H9 (cell line): Measurements from ENCODE around the gene HYI. TPM values are rescaled to one million over a fixed set of nuclear protein-coding genes. Genes with fewer than 3 reads are reported as not detected.

Experiments
- DNase-seq: peaks from one replicate; pipeline ENCODE4 v3.0.0-alpha.2; 2017
- H2AFZ ChIP-seq: one replicate; pipeline ENCODE4 v1.6.1; 2013; ENCODE audit warnings: mild to moderate bottlenecking, low read length, control low read depth, moderate library complexity
- H2AK5ac ChIP-seq: 2 replicates; pipeline ENCODE4 v1.6.1; 2013; ENCODE audit warnings: low read length, control low read depth, mixed read lengths; ENCODE audit not compliant: insufficient read length
- H2BK120ac ChIP-seq: one replicate; pipeline ENCODE4 v1.6.1; 2013; ENCODE audit warnings: low read depth, mild to moderate bottlenecking, low read length, control low read depth, inconsistent platforms; ENCODE audit not compliant: poor library complexity, severe bottlenecking
- H2BK12ac ChIP-seq: 2 replicates; pipeline ENCODE4 v1.6.1; 2013; ENCODE audit warnings: low read length, control low read depth, mixed read lengths, low read depth; ENCODE audit not compliant: insufficient read length
- H2BK15ac ChIP-seq: 2 replicates; pipeline ENCODE4 v1.6.1; 2013; ENCODE audit warnings: low read depth, low read length, control low read depth
- H2BK20ac ChIP-seq: one replicate; pipeline ENCODE4 v1.6.1; 2013; ENCODE audit warnings: low read depth, mild to moderate bottlenecking, low read length, control low read depth, inconsistent platforms; ENCODE audit not compliant: poor library complexity, severe bottlenecking
- H2BK5ac ChIP-seq: 2 replicates; pipeline ENCODE4 v1.6.1; 2013; ENCODE audit warnings: low read length, control low read depth, mixed read lengths; ENCODE audit not compliant: insufficient read length
- H3K14ac ChIP-seq: 2 replicates; pipeline ENCODE4 v1.6.1; 2013; ENCODE audit warnings: low read length, control low read depth; ENCODE audit not compliant: insufficient read depth
- H3K18ac ChIP-seq: 2 replicates; pipeline ENCODE4 v1.6.1; 2013; ENCODE audit warnings: low read depth, mild to moderate bottlenecking, mixed read lengths, low read length, control low read depth; ENCODE audit not compliant: insufficient read length
- H3K23ac ChIP-seq: 2 replicates; pipeline ENCODE4 v1.6.1; 2013; ENCODE audit warnings: low read length, control low read depth, mixed read lengths, low read depth; ENCODE audit not compliant: insufficient read length
- H3K23me2 ChIP-seq: 2 replicates; pipeline ENCODE4 v1.6.1; 2013; ENCODE audit warnings: low read depth, mild to moderate bottlenecking, mixed read lengths, low read length, control low read depth; ENCODE audit not compliant: insufficient read length, poor library complexity, severe bottlenecking
- H3K27ac ChIP-seq: 2 replicates; pipeline ENCODE4 v1.5.1; 2013; ENCODE audit warnings: low read length, control low read depth, mixed read lengths, low read depth; ENCODE audit not compliant: insufficient read length
- H3K27me3 ChIP-seq: 2 replicates; pipeline ENCODE4 v1.6.1; 2013; ENCODE audit warnings: low read length, control low read depth, inconsistent platforms; ENCODE audit not compliant: insufficient read depth
- H3K4ac ChIP-seq: 2 replicates; pipeline ENCODE4 v1.6.1; 2013; ENCODE audit warnings: low read depth, mild to moderate bottlenecking, control low read depth, inconsistent platforms, low read length, moderate library complexity
- H3K4me1 ChIP-seq: 2 replicates; pipeline ENCODE4 v1.6.1; 2013; ENCODE audit warnings: low read length, control low read depth, inconsistent platforms; ENCODE audit not compliant: insufficient read depth
- H3K4me2 ChIP-seq: 2 replicates; pipeline ENCODE4 v1.6.1; 2013; ENCODE audit warnings: low read length, control low read depth, mixed read lengths; ENCODE audit not compliant: insufficient read length, insufficient read depth
- H3K56ac ChIP-seq: 2 replicates; pipeline ENCODE4 v1.6.1; 2013; ENCODE audit warnings: low read depth, mild to moderate bottlenecking, mixed read lengths, low read length, control low read depth; ENCODE audit not compliant: insufficient read length
- H3K79me1 ChIP-seq: 2 replicates; pipeline ENCODE4 v1.6.1; 2013; ENCODE audit warnings: low read depth, mild to moderate bottlenecking, moderate library complexity, low read length, control low read depth, inconsistent platforms; ENCODE audit not compliant: insufficient read depth, poor library complexity, severe bottlenecking
- H3K79me2 ChIP-seq: 2 replicates; pipeline ENCODE4 v1.6.1; 2013; ENCODE audit warnings: low read length, control low read depth, inconsistent platforms; ENCODE audit not compliant: insufficient read depth
- H3K9ac ChIP-seq: 2 replicates; pipeline ENCODE4 v1.6.1; 2013; ENCODE audit warnings: low read length, control low read depth, mixed read lengths; ENCODE audit not compliant: insufficient read length; ENCODE audit errors: extremely low read depth
- H3K9me3 ChIP-seq: one replicate; pipeline ENCODE4 v1.6.1; 2013; ENCODE audit warnings: low read depth, low read length, inconsistent platforms; ENCODE audit not compliant: control insufficient read depth
- H3T11ph ChIP-seq: one replicate; pipeline ENCODE4 v1.6.1; 2013; ENCODE audit warnings: mild to moderate bottlenecking, low read length, control low read depth, inconsistent platforms
- H4K20me1 ChIP-seq: one replicate; pipeline ENCODE4 v1.6.1; 2013; ENCODE audit not compliant: control insufficient read depth, insufficient read length, insufficient read depth
- H4K5ac ChIP-seq: 2 replicates; pipeline ENCODE4 v1.6.1; 2013; ENCODE audit warnings: low read depth, mild to moderate bottlenecking, mixed read lengths, low read length, control low read depth; ENCODE audit not compliant: insufficient read length
- H4K8ac ChIP-seq: replicated peaks from 2 replicates; pipeline ENCODE4 v1.6.1; 2013; ENCODE audit warnings: low read length, control low read depth, mixed read lengths, low read depth; ENCODE audit not compliant: insufficient read length
- H4K91ac ChIP-seq: 2 replicates; pipeline ENCODE4 v1.6.1; 2013; ENCODE audit warnings: low read depth, mild to moderate bottlenecking, moderate library complexity, mixed read lengths, low read length, control low read depth; ENCODE audit not compliant: insufficient read length
- H3K27ac Mint-ChIP-seq, 3 experiments: 2 replicates in 2 of 3; 3 replicates in 1 of 3; pipeline ENCODE4 v1.8.0; 2020 to 2021; ENCODE audit warnings: mixed read lengths in 3 of 3, mild to moderate bottlenecking in 1 of 3, moderate library complexity in 1 of 3
- H3K27me3 Mint-ChIP-seq: 2 replicates; pipeline ENCODE4 v1.8.0; 2021; ENCODE audit warnings: low read depth, mild to moderate bottlenecking, moderate library complexity, mixed read lengths
- H3K36me3 Mint-ChIP-seq, 3 experiments: 2 replicates in 2 of 3; 3 replicates in 1 of 3; pipeline ENCODE4 v1.8.0; 2020 to 2021; ENCODE audit warnings: low read depth in 3 of 3, mixed read lengths in 3 of 3; ENCODE audit not compliant: insufficient read depth in 1 of 3
- H3K4me1 Mint-ChIP-seq, 2 experiments: 2 replicates each; pipeline ENCODE4 v1.8.0; 2020; ENCODE audit warnings: mixed read lengths in 2 of 2
- H3K4me3 Mint-ChIP-seq, 2 experiments: 2 replicates in 1 of 2; 3 replicates in 1 of 2; pipeline ENCODE4 v1.8.0; 2020 to 2021; ENCODE audit warnings: mild to moderate bottlenecking in 2 of 2, mixed read lengths in 2 of 2, moderate library complexity in 1 of 2
- H3K9me3 Mint-ChIP-seq, 2 experiments: 2 replicates in 1 of 2; 3 replicates in 1 of 2; pipeline ENCODE4 v1.8.0; 2020; ENCODE audit warnings: mild to moderate bottlenecking in 2 of 2, mixed read lengths in 2 of 2, moderate library complexity in 1 of 2
- CTCF ChIP-seq: fragments of 200-600 bp; sonication (generic); conservative IDR thresholded peaks from 3 replicates; pipeline ENCODE4 v1.8.0; 2021; ENCODE audit warnings: antibody characterized with exemption, mild to moderate bottlenecking
- WGBS: extraction: QIAGEN DNeasy Blood & Tissue Kit; methylation state at CpG from one replicate; pipeline ENCODE4 v1.1.7; 2013; ENCODE audit warnings: missing lambda C conversion rate, low lambda C conversion rate, mixed read lengths; ENCODE audit not compliant: insufficient read length; ENCODE audit errors: extremely low coverage; 5-methylcytosine and 5-hydroxymethylcytosine counted together
- total RNA-seq: library from RNA; stranded (reverse); gene quantifications from 2 replicates; pipeline ENCODE4 v1.2.1, GENCODE V29; 2021

Gene HYI
- total RNA-seq, 1 experiment from 2014 or later = 16.1 TPM

DNA sequence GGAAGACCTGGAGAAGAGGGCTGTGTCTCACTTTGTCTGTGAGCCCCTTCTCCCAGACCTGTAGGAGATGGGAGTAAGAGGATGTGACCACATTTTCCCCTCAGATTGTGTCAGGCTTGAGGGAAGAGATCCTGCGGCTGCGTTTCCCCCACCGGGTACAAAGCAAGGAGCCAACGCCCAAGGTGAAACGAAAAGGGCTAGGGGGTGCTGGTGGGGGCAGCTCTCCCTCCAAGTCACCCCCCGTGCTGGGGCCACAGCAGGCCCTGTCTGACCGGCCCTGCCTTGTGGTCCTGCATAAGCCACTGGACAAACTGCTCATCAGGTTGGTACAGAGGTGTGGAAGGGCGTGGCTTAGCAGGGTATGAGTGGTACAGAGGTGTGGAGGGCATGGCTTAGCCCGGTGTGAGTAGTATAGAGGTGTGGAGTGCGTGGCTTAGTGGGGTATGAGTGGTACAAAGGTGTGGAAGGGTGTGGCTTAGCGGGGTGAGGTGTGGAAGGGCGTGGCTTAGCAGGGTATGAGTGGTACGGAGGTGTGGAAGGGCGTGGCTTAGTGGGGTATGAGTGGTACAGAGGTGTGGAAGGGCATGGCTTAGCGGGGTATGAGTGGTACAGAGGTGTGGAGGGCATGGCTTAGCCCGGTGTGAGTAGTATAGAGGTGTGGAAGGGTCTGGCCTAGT is 30.6 kb downstream of the HYI start:
- H2BK20ac ChIP-seq = no peak overlapping the region
- H3K27ac Mint-ChIP-seq = no peak overlapping the region
- no peak overlapping the region for H2AFZ ChIP-seq
- no peak overlapping the region for H3K4me3 Mint-ChIP-seq
- H3K27ac ChIP-seq = no peak overlapping the region
- H3K79me2 ChIP-seq = no peaks in the 10 kb centered on the region
- H2BK15ac ChIP-seq = no peak overlapping the region
- no peak overlapping the region for H2BK120ac ChIP-seq
- H3K4me1 ChIP-seq = no peaks in the 10 kb centered on the region; the same call in 1 of the 2 replicates
- no peaks in the 10 kb centered on the region for H3K9me3 Mint-ChIP-seq
- H3K4ac ChIP-seq = no peak overlapping the region
- no peak overlapping the region for H4K5ac ChIP-seq
- TF ChIP-seq CTCF = no peak
- no peak overlapping the region for H3K56ac ChIP-seq
- no peak overlapping the region for H2BK12ac ChIP-seq
- peaks cover 11 to 67% (median 46%) of the 10 kb centered on the region in 3 experiments; a peak in 6 of 7 replicates for H3K36me3 Mint-ChIP-seq
- peaks cover 9 to 10% of the 10 kb centered on the region in 2 experiments for H3K4me1 Mint-ChIP-seq
- H3K9me3 ChIP-seq = no peaks in the 10 kb centered on the region
- no CpG with 5 or more reads among the region's 16 CpGs for WGBS
- no peak overlapping the region for H3T11ph ChIP-seq
- H3K14ac ChIP-seq = no peak overlapping the region
- DNase-seq = no peak
- no peak overlapping the region for H4K91ac ChIP-seq
- no peak overlapping the region for H2BK5ac ChIP-seq
- H3K9ac ChIP-seq = no peak overlapping the region
- H3K23me2 ChIP-seq = no peaks in the 10 kb centered on the region
- H4K8ac ChIP-seq = no peak overlapping the region
- H2AK5ac ChIP-seq = no peak overlapping the region
- H3K79me1 ChIP-seq = no peaks in the 10 kb centered on the region
- H3K23ac ChIP-seq = no peak overlapping the region
- H3K27me3 ChIP-seq = no peaks in the 10 kb centered on the region
- no peak overlapping the region for H3K4me2 ChIP-seq
- H4K20me1 ChIP-seq = no peaks in the 10 kb centered on the region
- H3K27me3 Mint-ChIP-seq = no peaks in the 10 kb centered on the region
- H3K18ac ChIP-seq = no peak overlapping the region
